Mammary epithelial cell (primary cell): ENCODE results near the gene COP1.

Experiments used
- CTCF ChIP-seq, 2 donors: IDR thresholded peaks in 1 of 2; conservative IDR thresholded peaks in 1 of 2; 2 replicates each; pipeline ENCODE4 v1.5.1; 2011 to 2012; ENCODE audit warnings: inconsistent platforms in 2 of 2, low read length in 2 of 2, mild to moderate bottlenecking in 2 of 2, control low read depth in 1 of 2, low read depth in 1 of 2; ENCODE audit not compliant: insufficient read depth in 1 of 2; ENCODE audit errors: extremely low read depth in 1 of 2
- EZH2 ChIP-seq: IDR thresholded peaks from 2 replicates; pipeline ENCODE4 v1.6.1; 2012; ENCODE audit warnings: low read length, inconsistent platforms, borderline replicate concordance

GRCh38 chr1:175984057-175984812 lies 222.9 kb downstream of the COP1 start:
- TF ChIP-seq CTCF (conservative IDR thresholded peaks at IDR 0.05 in 1 of 2, IDR thresholded peaks at IDR 0.05 in 1 of 2; ENCODE audit: extremely low read depth in 1 of 2, insufficient read depth in 1 of 2, low read depth in 1 of 2, low read length in 2 of 2) (no peak), EZH2 (no peak)
